H1 (cell line): ENCODE data around the gene UBE2E2. TPM values are rescaled to one million over a fixed set of nuclear protein-coding genes. Genes with fewer than 3 reads are reported as not detected.

Source experiments
- KDM1A ChIP-seq: fragments of 200-600, 300-600 bp; sonication (generic); IDR thresholded peaks from 2 replicates; pipeline ENCODE4 v1.7.1; 2016; ENCODE audit warnings: mild to moderate bottlenecking, low read length, borderline replicate concordance
- KDM4A ChIP-seq: IDR thresholded peaks from one replicate; pipeline ENCODE4 v1.7.1; 2012; ENCODE audit warnings: low read depth, mild to moderate bottlenecking, moderate library complexity, low read length, inconsistent platforms; ENCODE audit not compliant: severe bottlenecking
- polyA plus RNA-seq, 7 experiments: library from polyadenylated mRNA; depleted of rRNA in 3 of 7; stranded (reverse) in 5 of 7; unstranded in 2 of 7; fragments of >200 nt in 5 of 7; fragments of 200-250 nt in 2 of 7; gene quantifications; 1 replicate in 5 of 7; 2 replicates in 1 of 7; 4 replicates in 1 of 7; pipeline versions ENCODE4 v1.2.1 to v1.2.3, GENCODE V29; 2011 to 2013; ENCODE audit warnings: missing spikeins in 2 of 7, mixed read lengths in 2 of 7
- total RNA-seq: library from RNA; stranded (reverse); fragmentation: NEBNext Ultra II Directional; extraction: Animal tissue kit (Norgen Biotek cat#: 25700); gene quantifications from 2 replicates; pipeline ENCODE4 v1.2.1, GENCODE V29; 2021

Gene UBE2E2
- total and polyA plus RNA-seq, 2 of the 8 experiments (the other 6 are each of a cell fraction or from before 2014, with no cell fraction given), result 57.6 to 70.6 TPM

- TF ChIP-seq KDM1A, result no peak
- no peak for TF ChIP-seq KDM4A
- TF ChIP-seq, all 59 proteins: peak for 0
These were observed 227.8 kb downstream of the UBE2E2 start (continued) for GRCh38 chr3:23430781-23431398.
